GM18526 (cell line): ENCODE results near the gene GART.

ENCODE experiments used
- POLR2A ChIP-seq: IDR thresholded peaks from 3 replicates; pipeline ENCODE4 v1.6.1; 2011; ENCODE audit not compliant: insufficient read length; ENCODE audit errors: extremely low read depth

Gene GART

DNA sequence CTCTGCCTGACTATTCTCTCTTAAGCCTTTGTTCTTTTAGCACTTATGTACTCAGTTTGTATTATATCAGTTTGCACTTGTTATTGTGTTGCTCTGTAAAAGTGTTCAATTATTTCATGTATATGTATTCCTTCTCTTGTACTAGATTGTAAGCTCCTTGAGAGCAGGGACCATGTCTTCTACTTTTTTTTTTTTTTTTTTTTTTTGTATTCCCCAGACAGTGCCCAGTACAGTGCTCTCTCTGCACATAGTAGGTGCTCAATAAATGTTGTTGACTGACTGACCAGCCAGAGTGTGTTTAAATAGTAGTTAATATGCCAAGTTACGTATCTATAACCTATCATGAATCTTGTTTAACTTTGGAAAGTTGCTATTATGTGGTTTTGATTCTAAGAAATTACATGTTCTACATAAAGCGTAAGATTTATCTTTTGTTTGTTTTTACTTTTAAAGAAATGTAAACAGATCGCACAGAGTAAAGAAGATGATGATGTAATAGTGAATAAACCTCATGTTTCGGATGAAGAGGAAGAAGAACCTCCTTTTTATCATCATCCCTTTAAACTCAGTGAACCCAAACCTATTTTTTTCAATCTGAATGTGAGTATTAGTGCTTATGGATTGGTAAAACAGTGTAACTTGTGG, 17.0 kb upstream of the GART start:
- no peak for TF ChIP-seq POLR2A

DNA sequence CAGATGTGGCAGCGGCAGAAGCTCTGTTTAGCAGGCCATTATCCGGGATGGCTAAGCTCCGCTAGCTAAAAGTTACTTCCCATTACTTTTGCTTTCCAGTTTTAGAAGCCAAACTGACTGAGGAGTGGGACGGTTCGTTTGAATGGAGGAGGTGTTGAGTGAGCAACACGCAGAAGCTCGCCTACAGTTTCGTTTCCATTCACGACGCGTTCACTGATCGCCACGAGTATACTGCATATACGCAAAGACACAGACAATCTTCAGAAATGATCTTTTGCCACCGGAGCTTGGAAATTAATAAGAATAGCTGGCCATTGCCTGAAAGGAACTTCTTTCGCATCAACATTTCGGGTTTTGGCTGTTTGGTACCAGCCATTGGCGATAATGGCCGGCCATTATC, 15.5 kb upstream of the GART start:
- no peak for TF ChIP-seq POLR2A

DNA sequence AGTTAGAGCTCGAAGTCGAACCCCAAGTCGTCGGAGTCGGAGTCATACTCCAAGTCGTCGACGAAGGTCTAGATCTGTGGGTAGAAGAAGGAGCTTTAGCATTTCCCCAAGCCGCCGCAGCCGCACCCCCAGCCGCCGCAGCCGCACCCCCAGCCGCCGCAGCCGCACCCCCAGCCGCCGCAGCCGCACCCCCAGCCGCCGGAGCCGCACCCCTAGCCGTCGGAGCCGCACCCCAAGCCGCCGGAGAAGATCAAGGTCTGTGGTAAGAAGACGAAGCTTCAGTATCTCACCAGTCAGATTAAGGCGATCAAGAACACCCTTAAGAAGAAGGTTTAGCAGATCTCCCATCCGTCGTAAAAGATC, 13.0 kb upstream of the GART start:
- TF ChIP-seq POLR2A, result no peak

DNA sequence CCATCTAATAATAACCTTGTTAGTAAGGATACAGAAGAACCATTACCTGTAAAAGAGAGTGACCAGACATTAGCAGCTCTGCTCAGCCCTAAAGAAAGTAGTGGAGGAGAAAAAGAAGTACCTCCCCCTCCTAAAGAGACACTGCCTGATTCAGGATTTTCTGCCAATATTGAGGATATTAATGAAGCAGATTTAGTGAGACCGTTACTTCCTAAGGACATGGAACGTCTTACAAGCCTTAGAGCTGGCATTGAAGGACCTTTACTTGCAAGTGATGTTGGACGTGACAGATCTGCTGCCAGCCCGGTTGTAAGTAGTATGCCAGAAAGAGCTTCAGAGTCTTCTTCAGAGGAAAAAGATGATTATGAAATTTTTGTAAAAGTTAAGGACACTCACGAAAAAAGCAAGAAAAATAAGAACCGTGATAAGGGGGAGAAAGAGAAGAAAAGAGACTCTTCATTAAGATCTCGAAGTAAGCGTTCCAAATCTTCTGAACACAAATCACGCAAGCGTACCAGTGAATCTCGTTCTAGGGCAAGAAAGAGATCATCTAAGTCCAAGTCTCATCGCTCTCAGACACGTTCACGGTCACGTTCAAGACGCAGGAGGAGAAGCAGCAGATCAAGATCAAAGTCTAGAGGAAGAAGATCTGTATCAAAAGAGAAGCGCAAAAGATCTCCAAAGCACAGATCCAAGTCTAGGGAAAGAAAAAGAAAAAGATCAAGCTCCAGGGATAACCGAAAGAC, 12.5 kb upstream of the GART start:
- no peak for TF ChIP-seq POLR2A

DNA sequence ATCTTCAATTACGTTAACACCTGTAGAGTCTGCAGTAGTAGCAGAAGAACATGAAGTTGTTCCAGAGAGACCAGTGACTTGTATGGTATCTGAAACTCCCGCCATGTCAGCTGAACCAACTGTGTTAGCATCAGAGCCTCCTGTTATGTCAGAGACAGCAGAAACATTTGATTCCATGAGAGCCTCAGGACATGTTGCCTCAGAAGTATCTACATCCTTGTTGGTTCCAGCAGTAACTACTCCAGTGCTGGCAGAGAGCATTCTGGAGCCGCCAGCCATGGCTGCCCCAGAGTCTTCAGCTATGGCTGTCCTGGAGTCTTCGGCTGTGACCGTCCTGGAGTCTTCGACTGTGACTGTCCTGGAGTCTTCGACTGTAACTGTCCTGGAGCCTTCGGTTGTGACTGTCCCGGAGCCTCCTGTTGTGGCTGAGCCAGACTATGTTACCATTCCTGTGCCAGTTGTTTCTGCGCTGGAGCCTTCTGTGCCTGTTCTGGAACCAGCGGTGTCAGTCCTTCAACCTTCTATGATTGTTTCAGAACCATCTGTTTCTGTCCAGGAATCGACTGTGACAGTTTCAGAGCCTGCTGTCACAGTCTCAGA, 11.2 kb upstream of the GART start:
- TF ChIP-seq POLR2A, result no peak

DNA sequence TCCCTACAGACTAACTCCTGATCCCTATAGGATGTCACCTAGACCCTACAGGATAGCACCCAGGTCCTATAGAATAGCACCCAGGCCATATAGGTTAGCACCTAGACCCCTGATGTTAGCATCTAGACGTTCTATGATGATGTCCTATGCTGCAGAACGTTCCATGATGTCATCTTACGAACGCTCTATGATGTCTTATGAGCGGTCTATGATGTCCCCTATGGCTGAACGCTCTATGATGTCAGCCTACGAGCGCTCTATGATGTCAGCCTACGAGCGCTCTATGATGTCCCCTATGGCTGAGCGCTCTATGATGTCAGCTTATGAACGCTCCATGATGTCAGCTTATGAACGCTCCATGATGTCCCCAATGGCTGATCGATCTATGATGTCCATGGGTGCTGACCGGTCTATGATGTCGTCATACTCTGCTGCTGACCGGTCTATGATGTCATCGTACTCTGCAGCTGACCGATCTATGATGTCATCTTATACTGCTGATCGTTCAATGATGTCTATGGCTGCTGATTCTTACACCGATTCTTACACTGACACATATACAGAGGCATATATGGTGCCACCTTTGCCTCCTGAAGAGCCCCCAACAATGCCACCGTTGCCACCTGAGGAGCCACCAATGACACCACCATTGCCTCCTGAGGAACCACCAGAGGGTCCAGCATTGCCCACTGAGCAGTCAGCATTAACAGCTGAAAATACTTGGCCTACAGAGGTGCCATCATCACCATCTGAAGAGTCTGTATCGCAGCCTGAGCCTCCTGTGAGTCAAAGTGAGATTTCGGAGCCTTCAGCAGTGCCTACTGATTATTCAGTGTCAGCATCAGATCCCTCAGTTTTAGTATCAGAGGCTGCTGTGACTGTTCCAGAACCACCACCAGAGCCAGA, 10.4 kb upstream of the GART start:
- TF ChIP-seq POLR2A, result no peak

DNA sequence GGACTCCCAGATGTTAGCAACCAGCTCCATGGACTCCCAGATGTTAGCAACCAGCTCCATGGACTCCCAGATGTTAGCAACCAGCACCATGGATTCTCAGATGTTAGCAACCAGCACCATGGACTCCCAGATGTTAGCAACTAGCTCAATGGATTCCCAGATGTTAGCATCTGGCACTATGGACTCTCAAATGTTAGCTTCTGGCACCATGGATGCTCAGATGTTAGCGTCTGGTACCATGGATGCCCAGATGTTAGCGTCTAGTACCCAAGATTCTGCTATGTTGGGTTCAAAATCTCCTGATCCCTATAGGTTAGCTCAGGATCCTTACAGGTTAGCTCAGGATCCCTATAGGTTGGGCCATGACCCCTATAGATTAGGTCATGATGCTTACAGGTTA, 9.7 kb upstream of the GART start:
- TF ChIP-seq POLR2A, result no peak

DNA sequence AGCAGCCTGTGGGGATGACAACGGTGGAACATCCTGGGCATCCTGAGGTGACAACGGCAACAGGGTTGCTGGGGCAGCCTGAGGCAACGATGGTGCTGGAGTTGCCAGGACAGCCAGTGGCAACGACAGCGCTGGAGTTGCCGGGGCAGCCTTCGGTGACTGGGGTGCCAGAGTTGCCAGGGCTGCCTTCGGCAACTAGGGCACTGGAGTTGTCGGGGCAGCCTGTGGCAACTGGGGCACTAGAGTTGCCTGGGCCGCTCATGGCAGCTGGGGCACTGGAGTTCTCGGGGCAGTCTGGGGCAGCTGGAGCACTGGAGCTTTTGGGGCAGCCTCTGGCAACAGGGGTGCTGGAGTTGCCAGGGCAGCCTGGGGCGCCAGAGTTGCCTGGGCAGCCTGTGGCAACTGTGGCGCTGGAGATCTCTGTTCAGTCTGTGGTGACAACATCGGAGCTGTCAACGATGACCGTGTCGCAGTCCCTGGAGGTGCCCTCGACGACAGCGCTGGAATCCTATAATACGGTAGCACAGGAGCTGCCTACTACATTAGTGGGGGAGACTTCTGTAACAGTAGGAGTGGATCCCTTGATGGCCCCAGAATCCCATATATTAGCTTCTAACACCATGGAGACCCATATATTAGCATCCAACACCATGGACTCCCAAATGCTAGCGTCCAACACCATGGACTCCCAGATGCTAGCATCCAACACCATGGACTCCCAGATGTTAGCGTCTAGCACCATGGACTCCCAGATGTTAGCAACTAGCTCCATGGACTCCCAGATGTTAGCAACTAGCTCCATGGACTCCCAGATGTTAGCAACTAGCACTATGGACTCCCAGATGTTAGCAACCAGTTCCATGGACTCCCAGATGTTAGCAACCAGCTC, 9.1 kb upstream of the GART start:
- TF ChIP-seq POLR2A, result no peak

DNA sequence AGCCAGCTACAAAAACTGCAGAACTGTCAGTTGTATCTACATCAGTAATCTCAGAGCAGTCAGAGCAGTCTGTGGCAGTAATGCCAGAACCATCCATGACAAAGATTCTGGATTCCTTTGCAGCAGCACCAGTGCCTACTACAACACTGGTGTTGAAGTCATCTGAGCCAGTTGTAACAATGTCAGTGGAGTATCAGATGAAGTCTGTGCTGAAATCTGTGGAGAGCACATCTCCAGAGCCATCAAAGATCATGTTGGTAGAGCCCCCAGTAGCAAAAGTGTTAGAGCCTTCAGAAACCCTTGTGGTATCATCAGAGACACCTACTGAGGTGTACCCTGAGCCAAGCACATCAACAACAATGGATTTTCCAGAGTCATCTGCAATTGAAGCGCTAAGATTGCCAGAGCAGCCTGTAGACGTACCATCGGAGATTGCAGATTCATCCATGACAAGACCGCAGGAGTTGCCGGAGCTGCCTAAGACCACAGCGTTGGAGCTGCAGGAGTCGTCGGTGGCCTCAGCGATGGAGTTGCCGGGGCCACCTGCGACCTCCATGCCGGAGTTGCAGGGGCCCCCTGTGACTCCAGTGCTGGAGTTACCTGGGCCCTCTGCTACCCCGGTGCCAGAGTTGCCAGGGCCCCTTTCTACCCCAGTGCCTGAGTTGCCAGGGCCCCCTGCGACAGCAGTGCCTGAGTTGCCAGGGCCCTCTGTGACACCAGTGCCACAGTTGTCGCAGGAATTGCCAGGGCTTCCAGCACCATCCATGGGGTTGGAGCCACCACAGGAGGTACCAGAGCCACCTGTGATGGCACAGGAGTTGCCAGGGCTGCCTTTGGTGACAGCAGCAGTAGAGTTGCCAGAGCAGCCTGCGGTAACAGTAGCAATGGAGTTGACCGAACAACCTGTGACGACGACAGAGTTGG, 8.2 kb upstream of the GART start:
- TF ChIP-seq POLR2A, result no peak

DNA sequence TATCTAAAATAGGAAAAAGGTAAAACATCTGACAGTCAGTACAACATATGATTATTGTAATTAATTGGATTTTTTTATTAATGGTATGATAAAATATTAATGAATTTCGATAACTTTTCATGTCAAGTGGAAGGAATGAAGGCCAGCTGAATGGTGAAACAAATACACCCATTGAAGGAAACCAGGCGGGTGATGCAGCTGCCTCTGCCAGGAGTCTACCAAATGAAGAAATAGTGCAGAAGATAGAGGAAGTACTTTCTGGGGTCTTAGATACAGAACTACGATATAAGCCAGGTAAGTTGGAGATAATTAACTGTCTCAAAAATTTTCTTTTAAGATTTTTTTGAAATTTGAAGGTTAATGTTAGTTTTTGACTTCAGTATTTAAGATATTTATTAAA, 4.2 kb upstream of the GART start:
- TF ChIP-seq POLR2A, result no peak

DNA sequence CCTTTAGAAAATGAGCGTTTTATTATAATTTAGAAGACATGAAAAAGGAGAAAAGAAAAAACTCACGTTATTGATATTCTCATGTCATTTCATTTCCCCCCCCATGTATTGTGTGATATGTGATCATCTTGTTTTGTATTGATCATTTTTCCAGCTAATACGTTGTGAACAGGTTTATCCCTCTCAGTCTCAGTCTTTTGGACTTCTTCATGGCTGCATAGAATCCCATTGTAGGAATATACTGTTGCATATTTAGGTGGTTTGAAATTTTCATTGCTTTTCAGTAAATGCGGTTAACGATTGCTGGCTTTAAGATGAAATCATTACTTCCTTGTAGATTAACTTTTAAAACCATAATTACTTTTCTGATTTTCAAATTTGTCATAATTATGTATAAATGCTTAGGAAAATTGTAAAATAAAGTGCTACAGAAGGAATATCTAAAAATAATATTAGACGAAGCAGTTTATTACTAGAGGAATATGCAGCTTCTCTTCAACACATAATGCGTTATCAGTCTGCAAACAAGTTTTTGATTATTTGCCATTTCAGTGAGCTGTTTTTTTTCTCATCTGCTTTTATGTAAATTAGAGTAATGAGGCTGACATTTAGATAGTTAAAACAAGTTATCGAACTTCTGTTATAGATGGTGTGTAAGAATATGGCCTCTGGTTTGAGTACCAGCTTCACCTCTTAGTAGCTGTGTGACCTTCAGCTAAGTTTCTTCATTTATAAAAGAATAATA, 2.7 kb upstream of the GART start:
- TF ChIP-seq POLR2A, result no peak

DNA sequence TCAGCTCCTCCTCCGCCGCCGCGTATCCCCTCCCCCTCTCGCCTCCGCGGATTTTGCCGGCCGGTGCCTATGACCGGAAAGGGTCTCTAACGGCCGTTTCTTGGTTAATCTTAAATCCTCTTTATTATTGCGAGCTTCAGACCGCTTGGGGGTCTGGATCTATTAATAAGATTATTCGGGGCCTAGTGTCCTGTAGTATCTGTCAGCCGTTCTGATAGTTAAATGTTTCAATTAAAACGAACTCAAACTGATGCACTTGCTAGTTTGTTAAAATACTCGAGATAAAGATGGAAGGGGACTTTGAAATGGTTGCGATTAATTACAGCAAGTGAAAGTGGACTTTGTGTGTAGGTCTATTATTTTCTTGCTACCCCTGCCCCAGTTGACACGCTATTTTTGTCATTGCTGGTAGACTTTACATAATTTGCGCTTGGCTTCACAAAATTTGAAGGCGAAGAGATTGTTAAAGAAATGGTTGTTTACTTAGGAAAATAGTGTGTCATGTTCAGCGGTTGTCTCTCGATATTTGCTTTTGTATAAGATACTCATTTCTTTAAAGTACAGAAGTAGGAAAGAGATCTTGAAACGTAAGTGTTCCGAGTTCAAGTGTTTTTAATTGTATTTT, 1.7 kb upstream of the GART start:
- no peak for TF ChIP-seq POLR2A
